T-helper 17 cell (primary cell): ENCODE results near the gene TMEM271. TPM values are rescaled to one million over a fixed set of nuclear protein-coding genes. Genes with fewer than 3 reads are reported as not detected.

Source experiments
- ATAC-seq: fragments of 150-1000 bp; cut with Tn5 transposase; 2 replicates; pipeline ENCODE4 v1.10.0; 2021; ENCODE audit warnings: mild to moderate bottlenecking, moderate library complexity
- DNase-seq, 3 donors: peaks; one replicate each; pipeline versions ENCODE4 v3.0.0 to v3.0.0-alpha.2; 2020 to 2021
- H3K9me3 ChIP-seq: one replicate; pipeline ENCODE4 v1.7.0; 2013; ENCODE audit warnings: low read length, mild to moderate bottlenecking; ENCODE audit not compliant: control insufficient read depth, poor library complexity, severe bottlenecking
- H3K27ac Mint-ChIP-seq: one replicate; pipeline ENCODE4 v1.8.0; 2022; ENCODE audit warnings: mild to moderate bottlenecking, moderate library complexity, mixed read lengths
- H3K27me3 Mint-ChIP-seq: one replicate; pipeline ENCODE4 v1.8.0; 2022; ENCODE audit warnings: mixed read lengths
- H3K36me3 Mint-ChIP-seq: one replicate; pipeline ENCODE4 v1.8.0; 2022; ENCODE audit warnings: low read depth, mixed read lengths
- H3K4me1 Mint-ChIP-seq: one replicate; pipeline ENCODE4 v1.8.0; 2022; ENCODE audit warnings: mild to moderate bottlenecking, mixed read lengths
- H3K4me3 Mint-ChIP-seq: one replicate; pipeline ENCODE4 v1.8.0; 2022; ENCODE audit warnings: mild to moderate bottlenecking, moderate library complexity, mixed read lengths
- total RNA-seq, 4 donors: library from RNA in 2 of 4; stranded (reverse) in 2 of 4; gene quantifications; one replicate each; pipeline ENCODE4 v1.2.3 and lab custom pipeline; 2022 to 2026

The TMEM271 gene, protein sequence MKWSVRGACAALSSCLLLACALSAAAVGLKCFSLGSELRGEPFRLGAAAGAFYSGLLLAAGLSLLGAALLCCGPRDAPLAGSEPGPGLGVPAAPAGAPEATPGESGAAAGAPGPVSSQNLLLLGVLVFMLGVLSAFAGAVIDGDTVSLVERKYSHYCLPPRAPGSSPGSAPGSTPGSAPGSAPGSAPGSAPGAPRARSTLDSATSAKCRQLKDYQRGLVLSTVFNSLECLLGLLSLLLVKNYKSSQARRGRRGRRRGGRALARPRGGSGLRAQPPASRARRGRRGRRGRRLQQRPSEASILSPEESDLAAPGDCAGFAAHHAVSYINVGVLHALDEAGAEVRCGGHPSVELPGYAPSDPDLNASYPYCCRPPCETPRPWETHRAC
- not detected for total RNA-seq
- total RNA-seq (lab: John Stamatoyannopoulos, UW), result 0 reads per million in 2 donors

GRCh38 chr4:576245-576821 is at the start of gene TMEM271:
TSS of gene TMEM271 (minus strand) at chr4:576295. CDS start at chr4:576062, 233 bp downstream.
- H3K9me3 ChIP-seq, result no peaks in the 10 kb centered on the region
- Mint-ChIP-seq H3K27ac (no peak within 1 kb of the TSS), H3K27me3 (peaks cover 70% of the 10 kb centered on the region), H3K4me1 (peaks cover 6% of the 10 kb centered on the region), H3K36me3 (no peaks in the 10 kb centered on the region), H3K4me3 (peak within 1 kb of the TSS; percentile 76)
- no peak for ATAC-seq
- DNase-seq, result no peak

DNA sequence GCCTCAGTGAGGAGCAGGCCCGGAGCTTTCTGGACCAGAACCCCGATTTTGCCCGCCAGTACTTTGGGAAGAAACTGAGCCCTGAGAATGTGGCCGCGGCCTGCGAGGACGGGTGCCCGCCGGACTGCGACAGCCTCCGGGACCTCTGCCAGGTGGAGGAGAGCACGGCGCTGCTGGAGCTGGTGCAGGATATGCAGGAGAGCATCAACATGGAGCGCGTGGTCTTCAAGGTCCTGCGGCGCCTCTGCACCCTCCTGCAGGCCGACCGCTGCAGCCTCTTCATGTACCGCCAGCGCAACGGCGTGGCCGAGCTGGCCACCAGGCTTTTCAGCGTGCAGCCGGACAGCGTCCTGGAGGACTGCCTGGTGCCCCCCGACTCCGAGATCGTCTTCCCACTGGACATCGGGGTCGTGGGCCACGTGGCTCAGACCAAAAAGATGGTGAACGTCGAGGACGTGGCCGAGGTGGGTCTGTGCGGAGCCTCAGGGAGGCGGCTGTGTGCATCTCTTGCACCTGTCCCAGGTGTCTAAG is 49.6 kb upstream of the TMEM271 start:
- Mint-ChIP-seq H3K36me3 (peaks cover 2% of the 10 kb centered on the region), H3K4me3 (no peak overlapping the region), H3K27me3 (peaks cover 10% of the 10 kb centered on the region), H3K4me1 (no peaks in the 10 kb centered on the region), H3K27ac (no peak overlapping the region)
- DNase-seq (no peak), ATAC-seq (no peak)
- no peaks in the 10 kb centered on the region for H3K9me3 ChIP-seq

DNA sequence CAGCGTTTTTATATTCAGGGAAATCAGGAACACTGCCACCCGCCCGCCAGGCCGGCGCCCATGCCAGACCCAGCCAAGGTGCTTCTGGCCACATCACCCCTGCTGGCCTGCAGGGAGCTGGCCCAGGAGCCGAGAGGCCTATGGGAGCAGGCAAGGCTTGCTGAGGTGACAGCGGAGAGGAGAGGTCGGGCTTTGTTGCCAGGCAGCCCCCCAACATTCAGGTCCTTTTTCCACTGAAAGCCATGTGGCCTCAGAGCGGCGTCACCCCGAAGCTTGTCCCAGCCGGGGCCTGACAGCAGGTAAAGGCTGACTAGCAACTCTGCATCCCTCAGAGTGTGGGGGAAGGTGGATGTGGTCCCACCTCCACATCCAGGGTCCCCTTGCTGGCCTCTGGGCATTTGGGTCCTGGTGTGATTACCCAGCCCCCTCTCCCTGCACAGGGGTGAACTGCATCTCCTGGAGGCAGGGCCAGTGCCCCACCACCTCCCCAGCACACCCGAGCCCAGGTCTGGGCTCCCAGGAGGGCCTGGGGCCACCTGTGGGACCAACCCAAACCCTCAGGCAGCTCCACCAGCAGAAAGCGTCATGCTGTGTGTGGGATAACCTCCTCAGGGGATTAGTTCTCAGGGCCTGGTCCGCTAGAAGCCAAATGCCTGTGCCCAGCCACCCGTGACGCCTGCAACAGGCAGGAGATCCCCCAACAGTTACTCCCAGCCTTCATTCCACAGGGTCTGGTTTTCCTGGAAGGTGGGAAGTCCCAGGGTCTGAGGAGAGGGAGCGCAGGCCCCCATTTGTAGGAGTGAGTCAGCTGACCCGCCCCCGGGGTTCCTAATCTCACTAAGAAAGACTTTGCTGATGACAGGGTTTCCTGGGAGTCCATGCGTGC is 48.9 kb upstream of the TMEM271 start, which contains the start of gene PDE6B:
Gene PDE6B, plus strand, starts transcription at position 869 of the 886 bp plus-strand sequence. CDS start 54 bp downstream, outside the sequence.
- no peaks in the 10 kb centered on the region for H3K9me3 ChIP-seq
- H3K36me3 Mint-ChIP-seq, result peaks cover 2% of the 10 kb centered on the region
- H3K4me3 Mint-ChIP-seq, result no peak within 1 kb of the TSS
- ATAC-seq (no peak), DNase-seq (no peak)
- H3K27ac Mint-ChIP-seq, result no peak within 1 kb of the TSS
- peaks cover 15% of the 10 kb centered on the region for H3K27me3 Mint-ChIP-seq
- no peaks in the 10 kb centered on the region for H3K4me1 Mint-ChIP-seq

GRCh38 chr4:623914-624566 is 47.9 kb upstream of the TMEM271 start:
- peaks cover 19% of the 10 kb centered on the region for H3K27me3 Mint-ChIP-seq
- no peak for DNase-seq
- H3K27ac Mint-ChIP-seq, result no peak overlapping the region
- ATAC-seq, result no peak
- H3K4me3 Mint-ChIP-seq, result no peak overlapping the region
- no peaks in the 10 kb centered on the region for H3K4me1 Mint-ChIP-seq
- peaks cover 2% of the 10 kb centered on the region for H3K36me3 Mint-ChIP-seq
- H3K9me3 ChIP-seq, result no peaks in the 10 kb centered on the region

GRCh38 chr4:622996-623913 is 47.2 kb upstream of the TMEM271 start:
- no peak for ATAC-seq
- Mint-ChIP-seq H3K4me1 (no peaks in the 10 kb centered on the region), H3K4me3 (no peak overlapping the region)

DNA sequence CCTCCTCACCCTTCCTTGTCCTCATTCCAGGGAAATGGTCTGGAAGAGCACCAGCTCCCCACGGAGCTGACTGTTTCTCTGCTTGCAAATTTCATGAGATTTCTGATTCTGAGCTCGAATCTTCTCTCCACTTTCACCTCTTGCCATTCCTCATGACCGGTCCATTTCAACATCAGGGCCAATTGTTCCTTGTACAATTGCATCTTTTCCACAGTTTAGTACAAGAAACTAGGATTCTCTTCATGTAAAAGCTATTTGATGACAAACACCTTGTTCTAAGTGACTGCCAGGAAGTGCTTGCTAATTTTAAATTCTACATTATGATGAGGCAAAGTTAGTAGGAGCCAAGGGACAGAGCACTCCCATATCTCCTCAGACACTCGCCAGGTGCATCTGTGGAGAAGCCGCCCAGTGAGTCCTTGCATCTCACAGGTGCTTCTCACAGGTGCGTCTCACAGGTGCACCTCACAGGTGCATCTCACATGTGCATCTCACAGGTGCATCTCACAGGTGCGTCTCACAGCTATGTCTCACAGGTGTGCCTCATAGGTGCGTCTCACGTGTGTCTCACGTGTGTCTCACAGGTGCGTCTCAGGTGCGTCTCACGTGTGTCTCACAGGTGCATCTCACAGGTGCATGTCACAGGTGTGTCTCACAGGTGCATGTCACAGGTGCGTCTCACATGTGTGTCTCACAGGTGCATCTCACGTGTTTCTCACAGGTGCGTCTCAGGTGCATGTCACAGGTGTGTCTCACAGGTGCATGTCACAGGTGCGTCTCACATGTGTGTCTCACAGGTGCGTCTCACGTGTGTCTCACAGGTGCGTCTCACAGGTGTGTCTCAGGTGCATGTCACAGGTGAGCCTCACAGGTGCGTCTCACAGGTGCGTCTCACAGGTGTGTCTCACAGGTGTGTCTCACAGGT is 46.2 kb upstream of the TMEM271 start:
- H3K9me3 ChIP-seq, result no peaks in the 10 kb centered on the region
- Mint-ChIP-seq H3K4me3 (no peak overlapping the region), H3K27me3 (peaks cover 28% of the 10 kb centered on the region), H3K36me3 (peaks cover 2% of the 10 kb centered on the region), H3K27ac (no peak overlapping the region), H3K4me1 (no peaks in the 10 kb centered on the region)
- ATAC-seq (no peak), DNase-seq (no peak)

More at GRCh38 chr4:622996-623913, 47.2 kb upstream of the TMEM271 start:
- Mint-ChIP-seq H3K36me3 (peaks cover 2% of the 10 kb centered on the region), H3K27ac (no peak overlapping the region), H3K27me3 (peaks cover 19% of the 10 kb centered on the region)
- no peak for DNase-seq
- H3K9me3 ChIP-seq, result no peaks in the 10 kb centered on the region

DNA sequence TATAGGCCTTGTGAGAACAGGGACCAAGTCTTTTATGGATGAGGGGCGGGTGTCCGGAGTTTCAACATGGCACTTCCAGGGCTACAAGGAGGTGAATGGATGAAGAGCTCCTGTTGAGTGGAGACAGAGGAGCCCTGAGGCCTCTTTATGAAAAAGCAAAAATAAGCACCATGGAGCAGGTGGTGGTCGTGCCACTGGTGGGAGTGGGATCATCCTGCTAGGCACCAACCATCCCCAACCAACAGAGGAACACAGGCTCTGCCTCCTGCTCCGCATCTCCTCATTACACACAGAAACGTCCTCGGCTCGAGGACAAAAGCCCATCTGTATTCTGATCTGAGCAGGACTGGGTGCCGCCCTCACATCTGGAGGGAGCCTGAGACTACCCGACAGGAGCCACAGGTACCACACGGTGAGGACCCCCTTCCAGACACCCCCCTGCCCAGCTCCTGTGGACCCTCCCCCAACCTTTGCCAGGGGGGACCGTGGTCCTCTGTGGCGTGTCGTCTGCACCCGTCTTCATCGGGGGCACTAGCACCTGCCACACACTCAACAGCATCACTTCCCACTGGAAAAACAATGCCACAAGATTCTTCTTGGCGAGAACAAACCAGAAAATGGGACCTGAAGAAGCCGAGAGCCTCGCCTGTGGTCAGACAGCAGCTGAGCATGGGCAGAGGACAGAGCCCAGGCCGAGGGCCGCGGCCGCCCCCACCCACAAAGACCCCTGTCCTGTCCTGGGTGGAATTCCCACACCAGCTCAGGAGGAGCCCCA is 45.4 kb upstream of the TMEM271 start:
- no peak overlapping the region for H3K4me3 Mint-ChIP-seq
- ATAC-seq, result no peak
- H3K9me3 ChIP-seq, result no peaks in the 10 kb centered on the region
- H3K4me1 Mint-ChIP-seq, result no peaks in the 10 kb centered on the region
- DNase-seq, result no peak
- peaks cover 30% of the 10 kb centered on the region for H3K27me3 Mint-ChIP-seq
- no peak overlapping the region for H3K27ac Mint-ChIP-seq
- H3K36me3 Mint-ChIP-seq, result peaks cover 2% of the 10 kb centered on the region

DNA sequence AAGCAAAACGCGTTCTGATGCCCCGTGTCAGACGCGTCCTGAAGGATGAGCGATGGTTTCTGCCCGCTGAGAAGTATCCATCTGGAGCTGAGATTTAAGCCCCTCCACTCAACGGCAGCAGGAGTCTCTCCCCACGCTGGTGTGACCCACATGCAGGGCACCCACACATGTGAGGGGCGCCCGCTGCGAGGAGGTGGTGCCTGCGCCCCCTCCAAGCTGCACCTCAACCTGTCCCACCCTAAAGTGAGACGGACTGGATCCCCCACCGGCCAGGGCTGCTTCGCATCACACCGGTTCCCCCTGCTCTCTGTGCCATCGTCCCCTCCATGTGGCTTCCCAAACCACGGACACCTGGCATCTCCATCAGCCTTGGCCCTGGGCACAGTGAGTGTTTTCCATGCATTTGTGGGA is 44.8 kb upstream of the TMEM271 start:
- Mint-ChIP-seq H3K4me3 (no peak overlapping the region), H3K27me3 (peaks cover 30% of the 10 kb centered on the region), H3K27ac (no peak overlapping the region), H3K4me1 (no peaks in the 10 kb centered on the region), H3K36me3 (peaks cover 2% of the 10 kb centered on the region)
- DNase-seq (no peak), ATAC-seq (no peak)
- no peaks in the 10 kb centered on the region for H3K9me3 ChIP-seq

DNA sequence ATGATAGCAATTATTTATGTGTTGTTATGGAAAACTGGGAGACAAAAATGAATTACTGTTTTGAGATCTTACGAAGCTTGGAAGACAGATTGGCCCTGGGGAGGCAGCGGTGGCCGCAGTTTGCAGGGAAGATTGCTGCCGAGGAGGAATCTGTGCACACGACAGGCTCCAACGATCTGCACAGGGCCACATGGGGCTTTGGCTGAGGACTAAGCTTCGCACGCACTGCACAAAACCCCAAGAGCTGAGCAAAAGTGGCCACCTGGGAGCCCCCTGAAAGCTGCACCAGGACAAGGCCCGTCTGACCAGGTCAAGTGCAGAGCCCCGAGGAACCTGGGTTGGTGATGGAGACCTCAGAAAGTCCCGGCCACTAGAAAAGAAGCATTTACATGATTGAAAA is 44.1 kb upstream of the TMEM271 start:
- no peak for DNase-seq
- Mint-ChIP-seq H3K27me3 (peaks cover 31% of the 10 kb centered on the region), H3K4me3 (no peak overlapping the region), H3K27ac (no peak overlapping the region), H3K36me3 (peaks cover 2% of the 10 kb centered on the region), H3K4me1 (peaks cover 2% of the 10 kb centered on the region)
- H3K9me3 ChIP-seq, result no peaks in the 10 kb centered on the region
- ATAC-seq, result no peak

GRCh38 chr4:617644-618641 is 41.8 kb upstream of the TMEM271 start:
- no peak overlapping the region for H3K27ac Mint-ChIP-seq
- H3K4me1 Mint-ChIP-seq, result peaks cover 2% of the 10 kb centered on the region
- ATAC-seq (no peak), DNase-seq (no peak)
- H3K27me3 Mint-ChIP-seq, result peaks cover 26% of the 10 kb centered on the region
- H3K4me3 Mint-ChIP-seq, result no peak overlapping the region
- no peaks in the 10 kb centered on the region for H3K9me3 ChIP-seq
- H3K36me3 Mint-ChIP-seq, result no peaks in the 10 kb centered on the region
